HepG2 (cell line): ENCODE measurements around the gene TSHZ2. TPM values are rescaled to one million over a fixed set of nuclear protein-coding genes. Genes with fewer than 3 reads are reported as not detected.
A peak's percentile ranks its signal among the peaks of the same experiment; 100 is the strongest.

ENCODE experiments used
- ATAC-seq: fragments of 200-7000 bp; cut with Tn5 transposase; 3 replicates; pipeline ENCODE4 v1.9.1; 2020; ENCODE audit warnings: mild to moderate bottlenecking, moderate library complexity
- BruUV-seq: library from RNA; stranded (reverse); fragments of 400-500 nt; replicated peaks from 2 replicates; lab custom pipeline; 2021; lab: Mats Ljungman, UMichigan
- CTCF ChIA-PET: fragments of 300-600 bp; formaldehyde crosslinking; extraction: SDS; loops from one replicate; lab custom pipeline; 2021; ENCODE audit warnings: low total read pairs, inconsistent platforms, low intra/inter-chr PET ratio; lab: Yijun Ruan, JAX
- POLR2A ChIA-PET: fragments of 350-600 bp; sonication (Branson Sonifier 250); formaldehyde crosslinking; loops from one replicate; lab custom pipeline; 2020; ENCODE audit warnings: antibody characterized with exemption, inconsistent platforms; lab: Yijun Ruan, JAX
- DNase-seq: peaks from one replicate; pipeline ENCODE4 v3.0.0-alpha.2; 2015; ENCODE audit warnings: low spot score
- FAIRE-seq: peaks from 3 replicates; lab custom pipeline; 2011; peaks lifted over from hg19 to GRCh38; lab: Jason Lieb, UNC
- H2AFZ ChIP-seq: one replicate; pipeline ENCODE4 v1.6.1; 2011; ENCODE audit warnings: low read length, inconsistent platforms
- H3K27ac ChIP-seq: fragments of 300-600 bp; 3 replicates; pipeline ENCODE4 v1.8.0; 2011; ENCODE audit warnings: mixed run types, mild to moderate bottlenecking, mixed read lengths, low read length, inconsistent platforms; ENCODE audit not compliant: insufficient read depth; ENCODE audit errors: extremely low read length
- H3K27me3 ChIP-seq, 2 experiments: fragments of 200-600 bp in 1 of 2; 2 replicates in 1 of 2; 3 replicates in 1 of 2; pipeline versions ENCODE4 v1.6.0 to v1.8.0; 2011; ENCODE audit warnings: low read length in 2 of 2, mild to moderate bottlenecking in 2 of 2, moderate library complexity in 2 of 2, inconsistent platforms in 1 of 2; ENCODE audit not compliant: insufficient read depth in 2 of 2, control insufficient read depth in 1 of 2
- H3K36me3 ChIP-seq, 2 experiments: fragments of 200-600 bp in 1 of 2; replicated peaks in 1 of 2; 2 replicates in 1 of 2; 3 replicates in 1 of 2; pipeline versions ENCODE4 v1.5.1 to v1.8.0; 2011; ENCODE audit warnings: low read length in 2 of 2, inconsistent platforms in 1 of 2; ENCODE audit not compliant: insufficient read depth in 2 of 2, control insufficient read depth in 1 of 2
- H3K4me1 ChIP-seq: 2 replicates; pipeline ENCODE4 v1.5.1; 2012; ENCODE audit warnings: low read length, inconsistent platforms; ENCODE audit not compliant: insufficient read depth
- H3K4me2 ChIP-seq: 2 replicates; pipeline ENCODE4 v1.6.0; 2011; ENCODE audit warnings: low read depth, low read length, inconsistent platforms
- H3K4me3 ChIP-seq, 3 experiments: fragments of 200-600 bp in 1 of 3; sonication (generic), shearing (Covaris generic) in 1 of 3; replicated peaks in 1 of 3; 2 replicates each; pipeline ENCODE4 v1.5.1; 2011 to 2016; ENCODE audit warnings: low read length in 3 of 3, inconsistent platforms in 2 of 3, low read depth in 2 of 3, mild to moderate bottlenecking in 2 of 3, control low read depth in 1 of 3, mixed read lengths in 1 of 3; ENCODE audit not compliant: insufficient read depth in 1 of 3
- H3K79me2 ChIP-seq: one replicate; pipeline ENCODE4 v1.6.1; 2011; ENCODE audit warnings: low read length, inconsistent platforms; ENCODE audit not compliant: insufficient read depth
- H3K9ac ChIP-seq: 2 replicates; pipeline ENCODE4 v1.6.0; 2011; ENCODE audit warnings: mild to moderate bottlenecking, low read depth, low read length, inconsistent platforms; ENCODE audit not compliant: insufficient read depth
- H3K9me3 ChIP-seq: 2 replicates; pipeline ENCODE4 v1.5.1; 2012; ENCODE audit warnings: mild to moderate bottlenecking, low read length
- H4K20me1 ChIP-seq: 2 replicates; pipeline ENCODE4 v1.6.0; 2011; ENCODE audit warnings: inconsistent platforms, mild to moderate bottlenecking, low read length, moderate library complexity; ENCODE audit not compliant: insufficient read depth
- CAMTA2 ChIP-seq: sonication (generic); formaldehyde crosslinking; IDR thresholded peaks from 2 replicates; pipeline ENCODE4 v1.4.0; 2020; ENCODE audit warnings: mild to moderate bottlenecking, missing genetic modification reagents, borderline replicate concordance
- IKZF1 ChIP-seq: fragments of 450-650 bp; IDR thresholded peaks from 2 replicates; pipeline ENCODE4 v1.7.1; 2016
- MAFK ChIP-seq, 2 experiments: IDR thresholded peaks in 1 of 2; conservative IDR thresholded peaks in 1 of 2; 2 replicates each; pipeline ENCODE4 v1.6.1; 2011; ENCODE audit warnings: improper control_type of control experiment in 2 of 2, low read length in 2 of 2
- SIX1 ChIP-seq: sonication (generic); formaldehyde crosslinking; IDR thresholded peaks from 2 replicates; pipeline ENCODE4 v1.4.0; 2020; ENCODE audit warnings: missing genetic modification reagents, borderline replicate concordance
- SIX4 ChIP-seq: sonication (generic); formaldehyde crosslinking; IDR thresholded peaks from 2 replicates; pipeline ENCODE4 v1.4.0; 2020; ENCODE audit warnings: missing genetic modification reagents
- ZFP36 ChIP-seq: fragments of 150-350 bp; IDR thresholded peaks from 2 replicates; pipeline ENCODE4 v1.6.1; 2018; ENCODE audit warnings: borderline replicate concordance, low read length, low read depth; ENCODE audit not compliant: partially characterized antibody
- ZNF3 ChIP-seq: IDR thresholded peaks from 2 replicates; pipeline ENCODE4 v1.7.0; 2017; ENCODE audit warnings: inconsistent platforms
- ZNF761 ChIP-seq: sonication (generic); formaldehyde crosslinking; conservative IDR thresholded peaks from 2 replicates; pipeline ENCODE4 v1.4.0; 2020; ENCODE audit warnings: mild to moderate bottlenecking, missing genetic modification reagents
- ZNF879 ChIP-seq: sonication (generic); formaldehyde crosslinking; IDR thresholded peaks from 2 replicates; pipeline ENCODE4 v1.8.1; 2023; ENCODE audit warnings: missing genetic modification reagents
- WGBS: methylation state at CpG from one replicate; pipeline ENCODE4 v1.1.6; 2017; ENCODE audit warnings: low lambda C conversion rate; 5-methylcytosine and 5-hydroxymethylcytosine counted together
- in situ Hi-C: cut with HindIII; loops from 2 replicates; pipeline ENCODE4 v1.10.0; 2017; ENCODE audit warnings: low pct_unique_long_range_greater_than_20kb; ENCODE audit not compliant: extremely low pct_ligation_motif_present
- intact Hi-C: fragments of 100-400 bp; cut with micrococcal nuclease; formaldehyde crosslinking; loops from one replicate; pipeline ENCODE4 v1.10.0; 2022; ENCODE audit not compliant: unreplicated experiment
- polyA plus RNA-seq, 8 experiments: library from polyadenylated mRNA; depleted of rRNA in 3 of 8; stranded (reverse) in 7 of 8; unstranded in 1 of 8; fragments of >200 nt; fragmentation: Illumina TruSeq in 4 of 8; extraction: Trizol in 4 of 8; gene quantifications; 2 replicates each; pipeline versions ENCODE4 v1.2.1 to v1.2.3, GENCODE V29; 2011 to 2016; ENCODE audit warnings: low read depth in 4 of 8, missing spikeins in 1 of 8, mixed read lengths in 1 of 8; ENCODE audit not compliant: insufficient read depth in 1 of 8
- total RNA-seq, 5 experiments: library from RNA; depleted of rRNA; stranded (reverse); fragments of >200 nt; fragmentation: Illumina TruSeq; extraction: Trizol; gene quantifications; 2 replicates each; pipeline ENCODE4 v1.2.3, GENCODE V29; 2016; ENCODE audit warnings: low read depth in 1 of 5
- TF ChIP-seq, protein P1 (sequence below): fragments of 450-650 bp; IDR thresholded peaks from 2 replicates; pipeline ENCODE4 v1.6.1; 2017; ENCODE audit warnings: mild to moderate bottlenecking
- TF ChIP-seq, protein P2 (sequence below): sonication (generic); formaldehyde crosslinking; IDR thresholded peaks from 2 replicates; pipeline ENCODE4 v1.5.0; 2020; ENCODE audit warnings: mild to moderate bottlenecking, missing genetic modification reagents, moderate library complexity

Gene TSHZ2
- total and polyA plus RNA-seq, 2 of the 13 experiments (the other 11 are each of a cell fraction or from before 2014, with no cell fraction given): 0.01 TPM; not detected in 1

DNA sequence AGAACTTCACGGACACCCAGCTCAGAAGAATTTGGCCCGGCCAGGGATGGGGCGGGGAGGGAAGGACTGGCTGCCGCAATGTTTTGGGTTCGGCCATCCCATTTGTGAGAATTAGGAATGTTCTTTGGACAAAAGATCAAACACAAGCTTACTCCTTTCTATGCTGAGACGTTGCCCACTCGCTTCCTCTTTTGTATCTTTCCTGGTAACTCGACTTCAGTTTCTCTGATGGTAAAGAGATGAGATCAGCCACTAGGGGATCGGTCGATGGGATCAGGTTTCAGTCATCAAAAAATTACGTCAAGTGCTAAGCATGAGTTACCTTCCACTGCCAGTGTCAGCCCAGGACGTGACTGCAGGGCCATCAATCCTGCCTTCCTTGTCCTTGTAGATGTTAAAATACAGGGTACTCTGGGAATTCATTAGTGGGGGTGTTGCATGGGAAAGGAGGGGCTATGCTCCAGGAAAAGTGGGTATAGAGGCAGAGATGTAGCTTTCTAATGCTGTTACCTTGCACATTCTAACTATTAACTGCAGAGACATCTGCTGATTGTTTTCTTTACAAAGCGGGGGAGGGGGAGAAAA, 190.2 kb downstream of the TSHZ2 start:
- no peak for FAIRE-seq
- Histone ChIP-seq H3K4me2 (no peak overlapping the region), H3K36me3 (no peaks in the 10 kb centered on the region), H3K4me3 (no peak overlapping the region), H3K4me1 (no peaks in the 10 kb centered on the region), H3K9ac (no peak overlapping the region), H3K27ac (no peak overlapping the region), H3K9me3 (0 out of 2 replicates have a peak, but pooled peaks cover 10% of the 10 kb centered on the region), H3K79me2 (no peaks in the 10 kb centered on the region), H4K20me1 (no peaks in the 10 kb centered on the region), H3K27me3 (no peaks in the 10 kb centered on the region), H2AFZ (no peak overlapping the region)
- TF ChIP-seq ZFP36 (no peak), SIX1 (CRISPR knock-in tag) (peak; percentile 78; the same call in 1 of the 2 replicates), SIX4 (CRISPR knock-in tag) (peak; percentile 61)
- TF ChIP-seq, protein P1, sequence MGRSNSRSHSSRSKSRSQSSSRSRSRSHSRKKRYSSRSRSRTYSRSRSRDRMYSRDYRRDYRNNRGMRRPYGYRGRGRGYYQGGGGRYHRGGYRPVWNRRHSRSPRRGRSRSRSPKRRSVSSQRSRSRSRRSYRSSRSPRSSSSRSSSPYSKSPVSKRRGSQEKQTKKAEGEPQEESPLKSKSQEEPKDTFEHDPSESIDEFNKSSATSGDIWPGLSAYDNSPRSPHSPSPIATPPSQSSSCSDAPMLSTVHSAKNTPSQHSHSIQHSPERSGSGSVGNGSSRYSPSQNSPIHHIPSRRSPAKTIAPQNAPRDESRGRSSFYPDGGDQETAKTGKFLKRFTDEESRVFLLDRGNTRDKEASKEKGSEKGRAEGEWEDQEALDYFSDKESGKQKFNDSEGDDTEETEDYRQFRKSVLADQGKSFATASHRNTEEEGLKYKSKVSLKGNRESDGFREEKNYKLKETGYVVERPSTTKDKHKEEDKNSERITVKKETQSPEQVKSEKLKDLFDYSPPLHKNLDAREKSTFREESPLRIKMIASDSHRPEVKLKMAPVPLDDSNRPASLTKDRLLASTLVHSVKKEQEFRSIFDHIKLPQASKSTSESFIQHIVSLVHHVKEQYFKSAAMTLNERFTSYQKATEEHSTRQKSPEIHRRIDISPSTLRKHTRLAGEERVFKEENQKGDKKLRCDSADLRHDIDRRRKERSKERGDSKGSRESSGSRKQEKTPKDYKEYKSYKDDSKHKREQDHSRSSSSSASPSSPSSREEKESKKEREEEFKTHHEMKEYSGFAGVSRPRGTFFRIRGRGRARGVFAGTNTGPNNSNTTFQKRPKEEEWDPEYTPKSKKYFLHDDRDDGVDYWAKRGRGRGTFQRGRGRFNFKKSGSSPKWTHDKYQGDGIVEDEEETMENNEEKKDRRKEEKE: no peak
- POLR2A ChIA-PET: no interaction called here
- intact Hi-C loops (no loop called here), in situ Hi-C loops (no loop called here)
- BruUV-seq: no TSS peak
- DNase-seq: no peak
- 49% methylated on average over 13 of the region's 13 CpGs for WGBS
- CTCF ChIA-PET: no interaction called here
- ATAC-seq: peak; percentile 50; the same call in 2 of the 3 replicates

DNA sequence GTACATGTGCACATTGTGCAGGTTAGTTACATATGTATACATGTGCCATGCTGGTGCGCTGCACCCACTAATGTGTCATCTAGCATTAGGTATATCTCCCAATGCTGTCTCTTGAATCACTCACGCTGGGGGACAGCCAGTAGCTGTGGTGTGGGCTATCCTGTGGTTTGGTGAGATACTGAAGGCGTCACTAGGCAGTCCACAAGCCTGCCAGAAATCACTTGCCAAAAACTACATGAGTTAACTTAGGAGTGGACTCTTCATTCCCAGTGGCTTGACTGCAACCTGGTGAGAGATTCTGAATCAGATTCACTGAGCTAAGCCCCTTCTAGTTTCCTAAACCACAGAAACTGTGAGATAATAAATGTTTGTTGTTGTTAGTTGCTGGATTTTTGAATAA, 191.3 kb downstream of the TSHZ2 start:
- no peak overlapping the region for H3K4me3 ChIP-seq
- no peaks in the 10 kb centered on the region for H4K20me1 ChIP-seq
- H3K4me1 ChIP-seq: no peaks in the 10 kb centered on the region
- H3K27ac ChIP-seq: no peak overlapping the region
- CTCF ChIA-PET: no interaction called here
- no peaks in the 10 kb centered on the region for H3K79me2 ChIP-seq
- H3K9me3 ChIP-seq: 0 out of 2 replicates have a peak, but pooled peaks cover under 1% of the 10 kb centered on the region
- intact Hi-C loops (no loop called here), in situ Hi-C loops (no loop called here)
- no peak overlapping the region for H2AFZ ChIP-seq
- no peak overlapping the region for H3K4me2 ChIP-seq
- H3K36me3 ChIP-seq: no peaks in the 10 kb centered on the region
- DNase-seq: no peak
- no peaks in the 10 kb centered on the region for H3K27me3 ChIP-seq
- no peak for FAIRE-seq
- POLR2A ChIA-PET: no interaction called here
- ATAC-seq: no peak
- no TSS peak for BruUV-seq
- no peak overlapping the region for H3K9ac ChIP-seq
- 31% methylated on average over 3 of the region's 3 CpGs for WGBS
- TF ChIP-seq ZNF761 (CRISPR knock-in tag) (no peak), IKZF1 (no peak), MAFK (conservative IDR thresholded peaks at IDR 0.05 in 1 of 2, IDR thresholded peaks at IDR 0.05 in 1 of 2; ENCODE audit: low read length in 2 of 2) (no peak), ZNF3 (CRISPR knock-in tag) (no peak), ZNF879 (CRISPR knock-in tag) (no peak), CAMTA2 (CRISPR knock-in tag) (no peak)
- TF ChIP-seq, protein P2, sequence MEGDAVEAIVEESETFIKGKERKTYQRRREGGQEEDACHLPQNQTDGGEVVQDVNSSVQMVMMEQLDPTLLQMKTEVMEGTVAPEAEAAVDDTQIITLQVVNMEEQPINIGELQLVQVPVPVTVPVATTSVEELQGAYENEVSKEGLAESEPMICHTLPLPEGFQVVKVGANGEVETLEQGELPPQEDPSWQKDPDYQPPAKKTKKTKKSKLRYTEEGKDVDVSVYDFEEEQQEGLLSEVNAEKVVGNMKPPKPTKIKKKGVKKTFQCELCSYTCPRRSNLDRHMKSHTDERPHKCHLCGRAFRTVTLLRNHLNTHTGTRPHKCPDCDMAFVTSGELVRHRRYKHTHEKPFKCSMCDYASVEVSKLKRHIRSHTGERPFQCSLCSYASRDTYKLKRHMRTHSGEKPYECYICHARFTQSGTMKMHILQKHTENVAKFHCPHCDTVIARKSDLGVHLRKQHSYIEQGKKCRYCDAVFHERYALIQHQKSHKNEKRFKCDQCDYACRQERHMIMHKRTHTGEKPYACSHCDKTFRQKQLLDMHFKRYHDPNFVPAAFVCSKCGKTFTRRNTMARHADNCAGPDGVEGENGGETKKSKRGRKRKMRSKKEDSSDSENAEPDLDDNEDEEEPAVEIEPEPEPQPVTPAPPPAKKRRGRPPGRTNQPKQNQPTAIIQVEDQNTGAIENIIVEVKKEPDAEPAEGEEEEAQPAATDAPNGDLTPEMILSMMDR: no peak
